GM21737 (cell line): Measurements from ENCODE around the gene PDS5A.
"Not testable (repeated sequence)": the region's sequence is repeated elsewhere in the genome, so short reads cannot be mapped to it uniquely, and the experiment has no call there.

Source experiments
- ATAC-seq: cut with Tn5 transposase; IDR thresholded peaks from one replicate; pipeline ENCODE4 v1.9.1; 2021; ENCODE audit warnings: mild to moderate bottlenecking, moderate library complexity; ENCODE audit not compliant: unreplicated experiment

The PDS5A gene

GRCh38 chr4:39970671-39971640 lies 6.8 kb downstream of the PDS5A start:
- no peak for ATAC-seq

DNA sequence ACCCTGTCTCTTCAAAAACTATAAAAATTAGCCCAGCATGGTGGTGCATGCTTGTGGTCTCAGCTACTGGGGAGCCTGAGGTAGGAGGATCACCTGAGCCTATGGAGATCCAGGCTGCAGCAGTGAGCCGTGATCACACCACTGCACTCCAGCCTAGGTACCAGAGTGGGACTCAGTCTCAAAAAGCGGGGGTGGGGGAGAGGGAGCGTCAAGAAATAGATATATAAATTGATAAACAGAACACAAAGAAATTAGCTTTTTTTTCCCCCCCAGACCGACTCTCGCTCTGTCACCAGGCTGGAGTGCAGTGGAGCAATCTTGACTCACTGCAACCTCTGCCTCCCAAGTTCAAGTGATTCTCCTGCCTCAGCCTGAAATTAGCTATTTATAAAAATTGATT lies 14.1 kb downstream of the PDS5A start:
- ATAC-seq, result no peak

DNA sequence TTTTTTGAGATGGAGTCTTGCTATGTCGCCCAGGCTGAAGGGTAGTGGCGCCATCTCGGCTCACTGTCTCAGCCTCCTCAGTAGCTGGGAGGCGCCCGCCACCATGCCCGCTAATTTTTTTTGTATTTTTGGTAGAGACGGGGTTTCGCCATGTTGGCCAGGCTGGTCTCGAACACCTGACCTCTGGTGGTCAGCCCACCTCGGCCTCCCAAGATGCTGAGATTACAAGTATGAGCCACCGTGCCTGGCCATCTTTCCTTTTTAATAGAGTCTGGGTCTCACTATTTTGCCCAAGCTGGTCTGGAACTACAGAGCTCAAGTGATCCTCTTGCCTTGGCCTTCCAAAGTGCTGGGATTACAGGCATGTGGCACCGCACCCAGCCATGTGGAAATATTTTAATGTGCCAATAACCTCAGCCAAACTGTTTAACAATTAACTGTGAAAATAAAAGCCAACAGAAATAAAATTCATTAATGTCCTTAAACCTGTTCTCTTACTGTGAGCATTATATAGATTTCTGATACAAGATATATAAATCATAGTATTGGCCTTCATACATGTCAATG lies 16.3 kb downstream of the PDS5A start:
- ATAC-seq, result no peak

DNA sequence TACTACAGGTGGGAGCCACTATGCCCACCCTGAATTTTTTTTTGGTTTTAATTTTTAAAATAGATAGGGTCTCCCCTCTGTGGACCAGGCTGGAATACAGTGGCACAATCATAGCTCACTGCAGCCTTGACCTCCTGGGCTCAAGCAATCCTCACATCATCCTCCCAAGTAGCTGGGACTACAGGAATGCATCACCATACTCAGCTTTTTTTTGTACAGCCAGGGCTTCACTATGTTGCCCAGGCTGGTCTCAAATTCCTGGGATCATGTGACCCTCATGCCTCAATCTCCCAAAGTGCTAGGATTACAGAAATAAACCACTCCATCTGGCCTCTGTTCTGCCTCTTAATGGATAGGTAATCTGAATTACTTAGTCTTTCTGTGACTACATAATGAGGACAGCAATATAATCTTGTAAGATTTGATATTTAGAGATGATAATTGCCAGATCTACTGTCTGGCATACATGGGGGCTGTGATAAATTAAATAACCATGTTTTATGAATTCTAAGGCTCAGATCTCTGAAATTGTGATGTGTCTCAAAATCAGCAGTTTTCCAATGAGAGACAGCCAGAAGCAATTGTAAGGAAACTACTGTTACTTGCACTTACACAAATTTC lies 26.7 kb downstream of the PDS5A start:
- no peak for ATAC-seq

- ATAC-seq, result no peak
These were observed 29.7 kb downstream of the PDS5A start for GRCh38 chr4:39947963-39948362.

DNA sequence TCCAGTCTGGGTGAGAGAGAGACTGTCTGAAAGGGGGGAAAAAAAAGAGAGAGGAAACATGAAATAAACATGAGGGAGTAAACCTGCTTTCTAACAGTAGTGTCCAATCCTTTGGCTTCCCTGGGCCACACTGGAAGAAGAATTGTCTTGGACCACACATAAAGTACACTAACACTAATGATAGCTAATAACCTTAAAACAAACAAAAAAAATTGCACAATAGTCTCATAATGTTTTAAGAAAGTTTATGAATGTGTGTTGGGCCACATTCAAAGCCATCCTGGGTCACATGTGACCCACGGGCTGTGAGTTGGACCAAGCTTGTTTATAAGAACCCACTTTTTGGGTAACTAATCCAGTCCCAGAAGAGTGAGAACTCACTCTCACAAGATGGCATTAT lies 30.3 kb downstream of the PDS5A start:
- ATAC-seq, result no peak

DNA sequence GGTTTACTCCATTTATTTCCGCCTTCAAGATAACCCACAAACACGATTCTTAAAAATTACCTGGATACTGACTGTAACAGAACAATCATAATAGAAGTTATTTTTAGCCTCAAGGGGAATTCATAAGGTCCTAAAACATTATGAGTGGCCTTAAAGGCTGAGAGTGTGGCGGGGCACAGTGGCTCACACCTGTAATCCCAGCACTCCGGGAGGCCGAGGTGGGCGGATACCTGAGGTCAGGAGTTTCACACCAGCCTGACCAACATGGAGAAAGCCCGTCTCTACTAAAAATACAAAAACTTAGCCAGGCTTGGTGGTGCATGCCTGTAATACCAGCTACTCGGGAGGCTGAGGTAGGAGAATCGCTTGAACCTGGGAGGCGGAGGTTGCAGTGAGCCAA lies 33.5 kb downstream of the PDS5A start:
- not testable (repeated sequence) for ATAC-seq

- no peak for ATAC-seq
These were observed 35.2 kb downstream of the PDS5A start for GRCh38 chr4:39942507-39942906.

DNA sequence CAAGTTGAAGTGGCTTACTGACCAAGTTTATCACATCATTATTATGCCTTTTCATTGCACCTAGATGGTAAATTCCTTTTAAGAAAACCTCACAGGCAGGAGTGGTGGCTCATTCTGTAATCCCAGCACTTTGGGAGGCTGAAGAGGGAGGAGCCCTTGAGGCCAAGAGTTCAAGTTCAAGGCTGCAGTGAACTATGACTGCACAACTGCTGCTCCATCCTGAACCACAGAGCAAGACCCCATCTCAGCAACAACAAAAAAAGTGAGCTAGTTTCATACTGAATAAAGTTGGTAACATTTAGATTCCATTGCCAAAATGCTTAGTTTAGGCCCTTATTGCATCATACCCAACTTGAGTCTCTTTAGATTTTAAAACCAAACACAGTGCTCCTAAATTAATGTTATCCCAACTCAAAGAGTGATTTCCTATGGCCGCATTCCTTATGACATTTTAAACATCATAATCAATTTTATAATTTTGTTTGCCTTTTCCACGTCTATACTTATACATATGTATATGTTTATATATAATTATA lies 36.0 kb downstream of the PDS5A start:
- no peak for ATAC-seq

GRCh38 chr4:39937683-39938268 lies 39.9 kb downstream of the PDS5A start:
- no peak for ATAC-seq

DNA sequence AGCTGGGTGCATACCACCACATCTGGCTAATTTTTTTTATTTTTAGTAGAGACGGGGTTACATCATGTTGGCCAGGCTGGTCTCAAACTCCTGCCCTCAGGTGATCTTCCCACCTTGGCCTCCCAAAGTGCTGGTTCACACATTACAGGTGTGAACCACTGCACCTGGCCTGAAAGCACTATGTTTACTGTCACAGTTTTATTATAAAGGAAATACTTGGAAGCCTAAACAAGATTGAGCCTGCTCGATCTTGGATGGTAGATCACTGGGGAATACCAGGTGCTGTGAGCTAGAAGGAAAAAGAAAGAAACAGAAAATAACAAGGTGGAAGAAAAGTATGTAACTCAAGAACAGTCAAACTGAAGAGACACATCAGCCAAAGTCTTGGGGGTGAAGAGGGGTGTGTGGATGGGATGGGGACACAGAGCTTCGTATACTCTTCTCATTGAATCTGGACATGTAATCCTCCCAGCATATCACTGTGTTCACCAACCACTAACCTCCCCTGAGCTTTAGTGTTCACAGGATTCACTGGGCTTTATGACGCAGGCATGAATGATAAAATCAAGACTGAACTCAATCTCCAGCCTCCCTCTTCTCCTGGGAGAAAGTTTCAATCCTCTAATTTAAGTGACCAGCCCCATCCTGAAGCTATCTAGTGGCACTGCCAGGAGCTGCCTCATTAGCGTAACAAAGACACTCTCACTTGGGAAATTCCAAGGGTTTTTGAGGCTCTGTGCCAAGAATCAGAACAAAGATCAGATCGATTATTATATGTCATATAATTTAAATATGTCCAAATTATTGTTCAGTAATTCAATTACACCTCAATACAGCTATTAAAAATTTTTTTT lies 40.9 kb downstream of the PDS5A start:
- no peak for ATAC-seq

DNA sequence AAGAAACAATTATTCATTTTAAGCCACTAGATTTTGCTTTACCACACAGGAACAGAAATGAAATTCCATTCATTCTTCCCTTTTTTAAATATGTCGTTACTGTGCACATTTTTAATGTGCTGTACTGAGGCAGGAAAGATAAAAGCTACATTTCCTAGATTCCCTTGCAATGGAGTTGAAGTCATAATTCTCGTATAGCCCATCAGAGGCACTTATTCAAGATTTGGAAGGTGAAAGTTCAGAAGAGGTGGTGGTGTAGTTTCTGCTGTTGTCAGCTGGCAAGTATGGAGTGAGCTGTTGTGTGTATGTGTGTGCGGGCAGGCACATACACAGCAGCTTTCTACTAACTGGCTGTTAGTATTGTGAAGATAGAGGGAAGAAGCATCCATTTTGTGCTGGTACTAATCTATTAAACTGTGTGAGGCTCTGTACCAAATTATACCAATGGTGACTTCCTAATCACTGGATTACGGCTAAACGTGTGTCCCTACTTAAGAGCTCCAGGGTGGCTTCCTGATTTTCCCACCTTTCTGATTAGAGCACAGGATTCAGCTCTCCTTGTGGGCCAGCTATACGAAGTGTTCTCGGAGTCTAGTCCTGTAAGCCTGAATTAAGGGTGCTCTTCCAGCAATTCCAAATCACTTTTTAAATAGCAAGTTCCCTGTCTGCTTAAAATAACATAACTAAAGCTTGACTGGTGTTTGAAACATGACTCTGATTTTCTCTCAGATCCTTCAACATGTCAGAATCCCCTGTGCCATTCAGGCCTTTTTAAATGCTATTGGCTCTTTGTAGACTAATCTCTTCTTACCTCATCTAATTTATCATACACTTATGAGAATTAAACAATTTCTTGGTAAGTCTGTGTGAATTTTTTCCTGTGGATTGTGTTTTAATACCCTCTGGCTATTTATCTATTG lies 43.8 kb downstream of the PDS5A start:
- no peak for ATAC-seq

DNA sequence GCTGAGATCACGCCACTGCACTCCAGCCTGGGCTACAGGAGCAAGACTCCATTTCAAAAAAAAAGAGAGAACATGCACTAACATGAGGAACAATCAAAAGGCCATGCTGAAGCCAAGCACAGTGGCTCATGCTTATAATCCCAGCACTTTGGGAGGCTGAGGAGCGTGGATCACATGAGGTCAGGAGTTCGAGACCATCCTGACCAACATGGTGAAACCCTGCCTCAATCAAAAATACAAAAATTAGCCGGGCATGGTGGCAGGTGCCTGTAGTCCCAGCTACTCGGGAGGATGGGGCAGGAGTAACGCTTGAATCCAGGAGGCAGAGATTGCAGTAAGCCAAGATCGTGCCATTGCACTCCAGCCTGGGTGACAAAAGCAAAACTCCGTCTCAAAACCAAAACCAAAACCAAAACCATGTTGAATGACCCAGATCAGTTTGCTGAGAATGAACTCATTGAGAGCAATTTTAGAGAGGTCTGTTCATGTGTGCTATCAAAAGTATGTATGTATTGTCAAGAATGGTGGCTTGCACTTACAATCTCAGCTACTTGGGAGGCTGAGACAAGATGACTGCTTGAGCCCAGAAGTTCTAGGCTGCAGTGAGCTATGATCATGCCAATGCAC lies 44.8 kb downstream of the PDS5A start:
- no peak for ATAC-seq

DNA sequence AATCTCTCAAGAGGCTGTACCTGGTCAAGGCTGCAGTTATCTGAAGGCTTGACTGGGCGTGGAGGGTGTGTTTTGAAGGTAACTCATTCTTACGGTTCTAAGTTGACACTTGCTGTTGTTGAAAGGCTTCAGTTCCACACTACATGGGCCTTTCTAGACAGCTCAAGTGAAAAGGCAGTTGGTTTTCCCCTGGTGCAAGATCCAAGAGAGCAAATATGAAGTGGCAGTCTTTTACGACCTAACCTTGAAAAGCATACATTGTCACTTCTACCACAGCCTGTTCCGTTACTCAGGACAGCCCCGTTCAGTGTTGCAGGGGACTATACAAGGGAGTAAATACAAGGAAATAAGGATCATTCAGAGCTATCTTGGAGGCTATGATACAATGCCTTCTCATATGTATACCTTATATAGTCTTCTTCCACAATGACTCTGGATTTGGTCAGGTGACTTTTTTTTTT lies 46.2 kb downstream of the PDS5A start:
- no peak for ATAC-seq

DNA sequence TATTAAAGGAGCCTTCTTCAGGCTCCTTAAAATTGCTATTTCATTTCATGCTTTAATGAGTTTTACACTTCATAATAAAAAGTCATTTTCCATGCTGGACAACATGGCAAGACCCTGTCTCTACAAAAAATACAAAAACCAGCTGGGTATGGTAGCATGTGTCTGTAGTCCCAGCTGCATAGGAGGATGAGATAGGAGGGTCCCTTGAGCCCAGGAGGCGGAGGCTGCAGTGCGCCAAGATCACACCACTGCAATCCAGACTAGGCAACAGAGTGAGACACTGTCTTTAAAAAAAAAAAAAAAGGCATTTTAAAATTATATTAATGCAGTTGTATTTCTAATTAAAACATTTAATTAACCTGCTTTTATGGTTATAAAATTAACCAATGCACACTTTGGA lies 49.2 kb downstream of the PDS5A start:
- ATAC-seq, result no peak

DNA sequence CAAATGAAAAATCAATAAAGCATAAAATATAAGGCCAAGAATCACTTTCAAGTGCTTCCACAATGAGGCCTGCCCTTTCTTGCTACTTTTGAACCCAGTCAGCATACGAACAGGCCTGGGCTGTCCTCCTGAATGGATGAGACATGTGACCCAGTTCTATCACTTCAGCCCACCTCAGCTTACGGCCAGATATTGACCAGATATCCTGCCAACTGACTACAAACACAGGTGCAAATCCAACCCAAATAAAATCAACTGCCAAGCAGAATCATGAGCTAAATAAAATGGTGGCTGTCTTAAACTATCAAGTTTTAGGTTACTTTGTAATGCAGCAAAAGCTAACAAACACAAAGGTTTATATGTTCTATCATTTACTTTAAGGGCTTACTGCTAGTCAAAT lies 53.7 kb downstream of the PDS5A start:
- ATAC-seq, result no peak

- no peak for ATAC-seq
These were observed 55.3 kb downstream of the PDS5A start for GRCh38 chr4:39922399-39922798.

- ATAC-seq, result no peak
These were observed 64.2 kb downstream of the PDS5A start for GRCh38 chr4:39913471-39913870.

GRCh38 chr4:39910064-39910463 lies 67.6 kb downstream of the PDS5A start:
- ATAC-seq, result no peak
